Muscle layer of colon (tissue), 2 donors: ENCODE results near the gene ADAMTSL2.

Experiments used
- H3K27ac ChIP-seq: one replicate; pipeline ENCODE4 v1.7.0; 2013; ENCODE audit warnings: low read depth, mild to moderate bottlenecking, low read length, moderate library complexity
- H3K27me3 ChIP-seq, 2 donors: one replicate each; pipeline ENCODE4 v1.7.0; 2013; ENCODE audit warnings: low read length in 2 of 2, mild to moderate bottlenecking in 2 of 2; ENCODE audit not compliant: insufficient read depth in 2 of 2, control insufficient read depth in 1 of 2
- H3K36me3 ChIP-seq: one replicate; pipeline ENCODE4 v1.7.0; 2013; ENCODE audit warnings: mild to moderate bottlenecking, low read length; ENCODE audit not compliant: insufficient read depth
- H3K4me1 ChIP-seq: one replicate; pipeline ENCODE4 v1.7.0; 2013; ENCODE audit warnings: mild to moderate bottlenecking, low read length; ENCODE audit not compliant: insufficient read depth
- H3K4me3 ChIP-seq, 2 donors: one replicate each; pipeline ENCODE4 v1.7.0; 2013; ENCODE audit warnings: low read length in 2 of 2, low read depth in 1 of 2, mild to moderate bottlenecking in 1 of 2, moderate library complexity in 1 of 2
- H3K9ac ChIP-seq: one replicate; pipeline ENCODE4 v1.7.0; 2013; ENCODE audit warnings: low read length
- H3K9me3 ChIP-seq: one replicate; pipeline ENCODE4 v1.7.0; 2013; ENCODE audit warnings: mild to moderate bottlenecking, low read length
- donor health status: abdominal sarcoma.
- donor health status: Adenocarcinoma of cecum.

Gene ADAMTSL2

DNA sequence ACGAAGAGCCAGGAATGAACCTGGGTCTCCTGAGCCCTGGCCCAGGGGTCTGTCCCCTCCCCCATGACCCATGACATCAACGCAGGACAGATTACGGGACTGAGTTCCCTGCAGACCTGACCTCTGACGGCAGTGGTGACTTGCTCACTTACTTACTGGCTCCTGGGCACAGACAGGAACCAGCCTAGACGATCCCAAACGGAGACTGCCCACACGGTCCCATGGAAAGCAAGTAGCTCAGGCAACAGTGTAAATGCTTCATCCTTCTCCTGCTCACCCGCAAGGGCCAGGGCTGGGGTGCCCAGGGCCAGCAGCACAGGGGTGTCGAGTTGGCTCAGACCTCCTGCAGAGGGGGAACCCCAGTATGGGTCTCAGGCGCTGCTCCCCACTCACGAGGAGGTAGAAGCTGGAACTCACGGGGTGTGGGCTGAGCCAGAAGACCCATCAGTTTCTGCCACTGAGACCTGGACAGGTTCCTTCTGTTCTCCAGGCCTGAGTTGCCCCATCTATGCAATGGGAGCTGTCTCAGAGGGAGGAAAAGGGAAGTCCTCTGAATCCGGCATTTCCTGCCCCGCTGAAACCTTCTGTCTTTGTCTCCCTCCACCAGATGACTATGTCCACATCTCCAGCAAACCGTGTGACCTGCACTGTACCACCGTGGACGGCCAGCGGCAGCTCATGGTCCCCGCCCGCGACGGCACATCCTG lies 5.6 kb downstream of the ADAMTSL2 start:
- H3K4me1 ChIP-seq = peaks cover 10% of the 10 kb centered on the region
- no peaks in the 10 kb centered on the region for H3K27me3 ChIP-seq
- H3K27ac ChIP-seq = no peak overlapping the region
- H3K9me3 ChIP-seq = no peaks in the 10 kb centered on the region
- H3K36me3 ChIP-seq = no peaks in the 10 kb centered on the region
- H3K9ac ChIP-seq = no peak overlapping the region
- H3K4me3 ChIP-seq = no peak overlapping the region

DNA sequence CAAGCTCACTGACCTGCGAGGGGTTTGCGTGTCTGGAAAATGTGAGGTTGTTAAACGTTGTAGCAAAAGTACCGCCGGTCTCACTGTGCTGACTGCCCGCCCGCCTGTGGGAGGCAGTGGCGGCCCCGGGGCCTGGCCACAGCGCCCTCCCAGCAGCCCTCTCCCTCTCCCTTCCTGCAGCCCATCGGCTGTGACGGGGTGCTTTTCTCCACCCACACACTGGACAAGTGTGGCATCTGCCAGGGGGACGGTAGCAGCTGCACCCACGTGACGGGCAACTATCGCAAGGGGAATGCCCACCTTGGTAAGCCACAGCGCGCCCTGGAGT lies 6.2 kb downstream of the ADAMTSL2 start:
- Histone ChIP-seq H3K27ac (no peak overlapping the region), H3K4me1 (peaks cover 7% of the 10 kb centered on the region)

DNA sequence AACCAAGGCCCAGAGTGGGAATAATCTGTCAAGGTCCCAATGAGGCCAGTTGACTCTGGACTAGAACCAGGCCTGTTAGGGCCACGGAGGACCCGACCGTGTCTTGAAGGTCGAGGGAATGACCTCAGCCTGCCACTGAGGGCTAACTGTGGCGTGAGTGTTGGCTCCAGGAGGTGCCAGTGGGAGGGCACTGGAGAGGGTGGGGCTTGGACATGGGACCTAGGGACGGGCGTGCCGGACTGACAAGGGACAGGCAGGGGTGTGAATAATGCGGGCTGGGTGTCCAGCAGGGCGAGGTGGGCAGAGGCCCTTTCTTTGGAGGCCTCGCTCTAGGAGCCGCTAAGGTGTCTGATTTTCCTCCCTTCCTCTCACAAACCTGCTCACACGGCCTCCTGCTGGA lies 7.5 kb downstream of the ADAMTSL2 start:
- no peaks in the 10 kb centered on the region for H3K4me1 ChIP-seq

More for the DNA sequence above, 6.2 kb downstream of the ADAMTSL2 start:
- no peaks in the 10 kb centered on the region for H3K27me3 ChIP-seq
- no peaks in the 10 kb centered on the region for H3K9me3 ChIP-seq
- no peaks in the 10 kb centered on the region for H3K36me3 ChIP-seq
- no peak overlapping the region for H3K9ac ChIP-seq
- no peak overlapping the region for H3K4me3 ChIP-seq

DNA sequence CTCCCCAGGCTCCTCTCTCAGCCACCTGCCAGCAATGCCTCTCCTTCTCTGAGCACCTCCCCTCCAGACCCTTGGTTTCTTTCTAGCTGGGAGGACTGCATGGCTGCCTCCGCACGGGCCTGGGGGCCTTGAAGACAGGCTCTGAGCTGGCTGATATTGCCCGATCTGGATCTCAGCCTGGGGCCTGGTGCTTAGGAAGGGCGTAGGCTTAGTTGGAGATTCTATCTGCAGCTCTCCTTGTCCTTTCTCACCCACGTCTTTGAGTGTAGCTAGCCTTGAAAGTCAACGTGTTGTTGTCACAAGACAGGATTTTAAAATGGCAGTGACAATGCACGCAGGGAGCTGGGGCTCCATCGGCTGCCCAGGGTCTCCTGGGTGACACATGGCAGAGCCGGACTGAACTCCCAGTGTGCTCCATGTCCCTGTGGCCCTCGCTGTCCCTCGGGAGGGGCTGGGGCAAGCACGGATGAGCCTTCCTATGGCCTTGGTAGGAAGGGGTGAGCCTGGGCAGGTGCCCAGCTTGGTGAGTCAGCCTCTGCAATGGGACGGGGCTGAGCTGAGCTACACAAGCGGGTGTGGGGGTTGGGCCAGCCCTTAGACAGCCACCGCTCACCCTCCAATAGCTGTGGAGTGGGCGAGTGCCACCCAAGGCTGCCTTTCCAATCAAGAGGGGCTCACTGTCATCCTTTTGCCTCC lies 9.4 kb downstream of the ADAMTSL2 start:
- H3K4me3 ChIP-seq = no peak overlapping the region
- H3K36me3 ChIP-seq = no peaks in the 10 kb centered on the region
- no peaks in the 10 kb centered on the region for H3K9me3 ChIP-seq
- H3K9ac ChIP-seq = no peak overlapping the region
- no peaks in the 10 kb centered on the region for H3K27me3 ChIP-seq
- H3K4me1 ChIP-seq = no peaks in the 10 kb centered on the region
- no peak overlapping the region for H3K27ac ChIP-seq

More for the DNA sequence above, 7.5 kb downstream of the ADAMTSL2 start:
- H3K9me3 ChIP-seq = no peaks in the 10 kb centered on the region
- H3K36me3 ChIP-seq = no peaks in the 10 kb centered on the region
- no peaks in the 10 kb centered on the region for H3K27me3 ChIP-seq
- H3K4me3 ChIP-seq = no peak overlapping the region
- H3K27ac ChIP-seq = no peak overlapping the region
- no peak overlapping the region for H3K9ac ChIP-seq

DNA sequence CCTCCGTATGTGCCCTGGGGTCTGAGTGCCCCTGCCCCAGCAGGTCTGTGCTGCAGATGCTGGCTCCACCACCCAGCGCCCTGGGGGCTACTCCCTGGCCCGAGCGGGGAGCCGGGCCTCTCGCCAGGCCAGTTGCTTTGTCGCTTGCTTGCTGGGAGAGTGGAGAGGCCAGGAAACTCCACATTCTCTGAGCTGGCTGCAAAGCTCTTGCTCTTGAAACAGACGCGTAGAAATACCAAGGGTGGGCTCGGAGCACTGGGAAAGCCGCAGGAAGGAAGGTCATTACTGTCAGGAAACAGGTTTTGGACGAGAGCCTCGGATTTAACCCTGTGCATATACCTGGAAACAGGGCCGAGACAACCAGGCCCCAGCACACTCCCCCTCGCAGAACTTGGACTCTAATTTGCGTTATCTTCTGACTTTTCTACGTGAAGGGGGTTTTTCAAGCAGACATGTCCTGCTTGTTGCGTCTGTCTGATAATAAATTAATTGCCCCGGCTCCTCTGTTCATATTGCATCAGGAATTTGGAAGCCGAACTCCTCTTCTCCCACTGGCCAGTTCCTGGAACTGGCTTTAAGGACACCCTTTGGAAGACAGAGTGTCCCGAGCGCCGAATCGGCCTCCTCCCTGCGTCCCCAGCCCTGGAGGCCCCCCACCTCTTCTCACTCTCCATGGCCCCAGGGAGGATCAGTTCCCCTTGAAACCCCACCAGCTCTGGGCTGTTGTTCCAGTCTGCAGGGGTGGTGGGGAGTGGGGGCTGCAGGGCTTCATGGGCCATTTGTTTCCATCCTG lies 11.2 kb downstream of the ADAMTSL2 start:
- H3K27me3 ChIP-seq = no peaks in the 10 kb centered on the region
- H3K27ac ChIP-seq = no peak overlapping the region
- no peaks in the 10 kb centered on the region for H3K4me1 ChIP-seq
- no peaks in the 10 kb centered on the region for H3K36me3 ChIP-seq
- no peaks in the 10 kb centered on the region for H3K9me3 ChIP-seq
- H3K9ac ChIP-seq = no peak overlapping the region
- no peak overlapping the region for H3K4me3 ChIP-seq

DNA sequence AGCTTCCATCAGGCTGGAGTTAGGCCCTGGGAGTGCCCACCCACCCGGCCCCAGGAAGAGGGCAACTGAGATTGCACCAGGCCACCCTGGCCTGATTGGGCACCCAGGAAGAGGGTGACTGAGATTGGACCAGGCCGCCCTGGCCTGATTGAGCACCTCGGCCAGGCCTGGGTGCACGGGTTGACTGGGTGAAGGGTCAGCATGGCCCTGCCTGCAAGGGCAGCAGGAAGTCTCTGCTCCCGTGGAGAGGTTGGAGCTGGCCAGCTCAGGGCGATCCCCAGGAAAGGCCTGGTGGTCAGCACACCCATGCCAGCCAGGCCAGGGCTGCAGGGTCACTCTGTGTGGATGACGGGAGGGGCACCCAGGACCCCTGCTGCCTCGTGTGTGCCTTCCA lies 11.8 kb downstream of the ADAMTSL2 start:
- Histone ChIP-seq H3K9ac (no peak overlapping the region), H3K4me1 (no peaks in the 10 kb centered on the region), H3K36me3 (no peaks in the 10 kb centered on the region), H3K27me3 (no peaks in the 10 kb centered on the region), H3K27ac (no peak overlapping the region), H3K4me3 (no peak overlapping the region), H3K9me3 (no peaks in the 10 kb centered on the region)

DNA sequence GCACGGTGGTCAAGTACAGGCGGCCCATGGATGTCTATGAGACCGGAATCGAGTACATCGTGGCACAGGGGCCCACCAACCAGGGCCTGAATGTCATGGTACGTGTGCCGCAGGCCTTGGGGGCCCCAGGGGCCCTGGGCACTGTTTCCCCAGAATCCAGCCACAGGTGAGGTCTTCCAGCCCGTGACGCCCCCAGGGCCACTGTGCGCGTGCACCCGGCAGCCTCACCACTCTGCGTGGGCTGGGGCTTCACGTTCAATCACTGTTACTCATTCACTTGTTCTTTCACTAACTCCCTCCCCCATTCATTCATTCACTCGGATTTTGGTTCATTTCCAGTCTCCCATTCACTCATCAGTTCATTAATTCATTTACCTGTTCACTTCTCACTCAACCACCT lies 12.6 kb downstream of the ADAMTSL2 start:
- Histone ChIP-seq H3K4me1 (no peaks in the 10 kb centered on the region), H3K36me3 (no peaks in the 10 kb centered on the region), H3K9me3 (no peaks in the 10 kb centered on the region), H3K4me3 (no peak overlapping the region), H3K27ac (no peak overlapping the region), H3K9ac (no peak overlapping the region), H3K27me3 (no peaks in the 10 kb centered on the region)

DNA sequence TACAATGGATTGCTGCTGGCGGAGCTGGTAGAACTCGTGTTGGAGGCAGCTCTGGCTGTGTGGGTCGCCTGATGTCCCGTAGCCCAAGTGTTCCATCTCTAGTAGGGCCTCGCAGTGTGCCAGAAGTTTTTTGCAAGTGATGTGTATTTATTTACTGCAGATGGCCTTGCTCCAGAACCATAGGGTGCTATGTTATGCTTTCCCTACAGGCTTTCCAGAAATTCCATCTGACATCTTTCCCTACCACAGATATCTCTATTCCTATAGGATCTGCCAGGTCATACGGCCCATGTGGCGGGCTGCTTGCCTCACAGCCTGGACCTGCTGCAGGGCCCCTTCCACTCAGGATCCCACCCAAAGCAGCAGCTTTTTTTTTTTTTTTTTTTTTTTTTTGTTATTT lies 16.9 kb downstream of the ADAMTSL2 start:
- Histone ChIP-seq H3K4me1 (no peaks in the 10 kb centered on the region), H3K27me3 (no peaks in the 10 kb centered on the region), H3K9me3 (no peaks in the 10 kb centered on the region), H3K4me3 (no peak overlapping the region), H3K36me3 (no peaks in the 10 kb centered on the region), H3K27ac (no peak overlapping the region), H3K9ac (no peak overlapping the region)

DNA sequence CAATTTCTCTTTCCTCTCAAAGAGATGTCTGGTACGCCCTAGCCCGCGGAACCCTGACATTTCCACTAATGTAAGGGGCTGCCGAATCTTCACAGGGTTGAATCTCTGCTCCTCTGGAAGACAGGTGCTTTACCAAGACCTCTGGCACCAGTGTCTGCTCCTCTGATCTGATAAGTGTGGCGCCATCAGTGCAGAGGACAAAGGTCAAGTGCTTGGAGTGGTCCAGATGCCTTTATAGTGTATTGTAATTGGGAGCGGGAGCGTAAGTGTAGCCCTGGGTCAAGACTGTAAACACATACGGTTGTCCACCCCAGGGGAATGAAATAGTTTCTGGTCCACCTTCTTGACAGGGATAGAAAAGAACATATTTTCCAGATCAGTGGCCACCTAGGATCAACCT lies 17.7 kb downstream of the ADAMTSL2 start:
- Histone ChIP-seq H3K36me3 (no peaks in the 10 kb centered on the region), H3K4me3 (no peak overlapping the region), H3K27me3 (no peaks in the 10 kb centered on the region), H3K27ac (no peak overlapping the region), H3K9ac (no peak overlapping the region), H3K4me1 (no peaks in the 10 kb centered on the region), H3K9me3 (no peaks in the 10 kb centered on the region)

DNA sequence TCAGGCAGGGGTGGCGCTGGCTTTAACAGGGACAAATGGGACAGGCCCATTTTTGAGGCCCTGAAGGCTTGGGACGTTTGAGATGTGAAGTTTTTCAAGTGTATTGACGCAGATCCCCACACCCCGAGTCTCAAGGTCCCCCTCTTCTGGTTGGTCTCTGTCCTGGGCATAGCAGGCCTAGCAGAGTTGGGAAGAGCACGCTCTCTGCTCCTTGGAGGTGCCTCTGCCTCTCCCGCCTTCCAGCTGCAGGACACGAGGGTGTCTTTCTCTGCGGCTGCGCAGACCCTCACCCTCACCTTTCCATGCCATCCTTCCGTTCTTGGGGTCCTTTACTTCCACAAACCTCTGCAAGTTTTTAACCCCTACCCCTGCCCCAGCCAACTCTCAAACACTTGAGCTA lies 18.6 kb downstream of the ADAMTSL2 start:
- H3K27me3 ChIP-seq = no peaks in the 10 kb centered on the region
- H3K9ac ChIP-seq = no peak overlapping the region
- H3K4me1 ChIP-seq = no peaks in the 10 kb centered on the region
- H3K4me3 ChIP-seq = no peak overlapping the region
- H3K27ac ChIP-seq = no peak overlapping the region
- H3K36me3 ChIP-seq = no peaks in the 10 kb centered on the region
- no peaks in the 10 kb centered on the region for H3K9me3 ChIP-seq

DNA sequence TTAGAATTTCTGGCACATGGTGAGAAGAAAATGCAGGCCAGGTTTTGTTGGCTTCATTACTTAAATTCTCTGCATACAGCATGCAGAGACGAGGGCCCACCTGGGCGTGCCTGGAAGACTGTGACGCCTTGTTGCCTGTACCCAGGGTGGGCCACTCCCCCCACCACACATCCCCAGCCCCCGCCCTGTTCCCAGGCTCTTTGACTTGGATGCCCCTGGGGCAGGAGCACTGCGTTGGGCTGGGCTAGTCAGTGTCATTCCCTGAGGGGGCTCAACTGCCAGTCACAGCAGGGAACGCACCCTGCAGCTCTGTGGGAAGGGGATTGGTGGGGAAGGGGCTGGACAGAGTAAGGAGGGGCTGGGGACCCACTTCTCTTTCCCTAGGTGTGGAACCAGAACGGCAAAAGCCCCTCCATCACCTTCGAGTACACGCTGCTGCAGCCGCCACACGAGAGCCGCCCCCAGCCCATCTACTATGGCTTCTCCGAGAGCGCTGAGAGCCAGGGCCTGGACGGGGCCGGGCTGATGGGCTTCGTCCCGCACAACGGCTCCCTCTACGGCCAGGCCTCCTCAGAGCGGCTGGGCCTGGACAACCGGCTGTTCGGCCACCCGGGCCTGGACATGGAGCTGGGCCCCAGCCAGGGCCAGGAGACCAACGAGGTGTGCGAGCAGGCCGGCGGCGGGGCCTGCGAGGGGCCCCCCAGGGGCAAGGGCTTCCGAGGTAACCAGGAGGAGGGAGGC lies 19.6 kb downstream of the ADAMTSL2 start:
- Histone ChIP-seq H3K4me1 (peaks cover 5% of the 10 kb centered on the region), H3K27ac (no peak overlapping the region), H3K27me3 (no peaks in the 10 kb centered on the region), H3K9me3 (no peaks in the 10 kb centered on the region), H3K4me3 (no peak overlapping the region), H3K9ac (no peak overlapping the region), H3K36me3 (no peaks in the 10 kb centered on the region)
